Retina (tissue), 1 donor: ENCODE measurements around the gene VRK3.
"Not testable (repeated sequence)": the region's sequence is repeated elsewhere in the genome, so short reads cannot be mapped to it uniquely, and the experiment has no call there.

Experiments used
- DNase-seq: peaks from one replicate; pipeline ENCODE4 v3.0.0-alpha.2; 2016

The VRK3 gene

DNA sequence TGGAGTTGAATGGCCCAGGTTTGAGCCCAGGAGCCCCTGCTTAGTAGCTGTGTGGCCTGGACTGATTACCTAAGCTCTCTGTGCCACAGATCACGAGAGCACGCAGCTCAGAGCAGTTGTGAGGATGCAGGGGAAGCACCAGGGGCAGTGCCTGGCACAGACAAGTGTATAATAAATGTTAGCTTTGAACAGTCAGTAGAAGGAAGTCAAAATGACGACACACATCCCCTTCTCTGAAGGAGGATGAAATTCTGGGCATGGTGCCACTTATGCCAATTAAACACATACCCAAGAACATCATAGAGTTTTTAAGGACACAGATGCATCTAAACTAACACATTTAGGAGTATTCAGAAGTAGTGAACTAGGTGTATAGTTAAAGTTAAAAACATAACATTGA lies 39.3 kb downstream of the VRK3 start:
- DNase-seq: no peak

DNA sequence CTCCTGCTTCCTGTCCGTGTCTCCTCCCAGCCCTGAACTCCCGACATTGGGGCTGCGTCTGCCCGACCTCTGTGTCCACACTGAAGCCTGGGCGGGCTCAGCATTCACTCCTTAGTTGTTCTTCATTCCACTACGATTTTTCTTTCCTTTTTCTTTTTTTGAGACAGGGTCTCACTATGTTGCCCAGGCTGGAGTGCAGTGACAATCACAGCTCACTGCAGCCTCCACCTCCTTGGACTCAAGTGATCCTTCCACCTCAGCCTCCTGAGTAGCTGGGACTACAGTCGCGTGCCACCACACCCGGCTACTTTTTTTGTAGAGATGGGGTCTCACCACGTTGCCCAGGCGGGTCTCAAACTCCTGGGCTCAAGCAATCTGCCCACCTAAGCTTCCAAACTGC lies 40.7 kb downstream of the VRK3 start:
- no peak for DNase-seq

DNA sequence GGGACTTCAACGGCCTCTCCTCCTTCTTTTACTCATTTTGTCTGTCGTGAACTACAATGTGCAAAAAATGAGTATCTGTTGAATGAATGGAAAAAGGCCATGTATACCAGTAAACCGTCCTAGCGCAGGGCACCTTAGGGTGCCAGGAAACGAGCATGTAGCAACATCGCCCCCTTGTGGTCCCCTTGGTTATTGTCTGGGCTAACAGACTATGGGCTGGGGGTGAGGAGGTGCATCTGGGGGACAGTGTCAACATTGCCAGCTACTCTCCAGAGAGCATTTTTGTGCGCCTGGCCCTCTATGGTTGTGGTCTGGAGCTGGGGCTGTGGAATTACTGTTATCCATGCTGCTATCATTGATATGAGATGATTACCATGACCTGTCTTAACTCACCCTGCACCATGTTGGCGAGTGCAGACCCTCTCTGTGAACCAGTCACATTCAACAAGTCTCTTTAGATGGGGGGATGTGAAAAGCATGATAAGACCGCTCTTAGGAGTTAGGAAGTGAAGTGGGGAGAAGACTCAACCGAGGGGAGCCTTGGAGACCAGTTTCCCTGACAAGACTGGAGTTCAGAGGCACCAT lies 41.4 kb downstream of the VRK3 start:
- DNase-seq: peak; percentile 67

DNA sequence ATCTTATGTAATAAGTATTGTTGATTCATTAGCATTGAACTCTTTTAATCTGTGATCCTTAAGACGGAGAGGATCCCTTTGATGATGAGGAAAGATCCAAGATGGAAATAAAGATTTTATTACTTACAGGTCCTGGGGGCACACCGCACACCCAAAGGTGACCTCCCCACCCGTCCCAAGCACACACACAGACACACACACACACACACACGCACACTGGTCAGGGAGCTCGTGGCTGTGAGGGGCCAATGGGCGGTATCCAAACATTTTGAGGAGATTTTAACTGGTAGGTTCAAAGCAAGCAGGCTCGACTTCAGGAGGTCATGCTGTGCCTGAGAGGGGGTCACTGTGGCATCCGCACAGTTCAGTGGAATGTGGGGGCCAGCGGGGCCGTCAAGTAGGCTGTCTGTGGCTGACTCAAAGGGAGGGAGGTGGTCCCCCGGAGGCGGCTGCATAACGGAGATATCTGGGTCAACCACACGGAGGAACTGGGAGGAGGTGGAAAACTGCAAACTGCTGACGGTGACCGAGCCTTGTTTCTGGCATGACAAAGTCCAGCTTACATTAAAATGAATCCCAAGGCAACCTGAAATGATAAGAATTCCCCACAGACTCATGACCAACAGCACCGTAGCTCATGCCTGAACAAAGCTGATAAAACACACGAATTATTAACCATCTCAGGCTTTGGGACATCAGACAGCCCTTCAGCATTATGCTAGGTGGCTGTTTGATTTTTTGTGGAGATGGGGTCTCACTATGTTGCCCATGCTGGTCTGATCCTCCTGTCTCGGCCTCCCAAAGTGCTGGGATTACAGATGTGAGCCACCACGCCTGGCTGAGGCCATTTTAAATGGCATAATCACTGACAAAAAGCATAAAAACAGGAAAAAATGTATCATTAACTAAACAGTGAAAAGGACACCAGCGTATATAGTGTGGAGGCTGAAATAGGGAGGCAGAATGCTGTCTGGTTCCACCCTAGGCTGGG lies 43.3 kb downstream of the VRK3 start:
- peak; percentile 27 for DNase-seq

DNA sequence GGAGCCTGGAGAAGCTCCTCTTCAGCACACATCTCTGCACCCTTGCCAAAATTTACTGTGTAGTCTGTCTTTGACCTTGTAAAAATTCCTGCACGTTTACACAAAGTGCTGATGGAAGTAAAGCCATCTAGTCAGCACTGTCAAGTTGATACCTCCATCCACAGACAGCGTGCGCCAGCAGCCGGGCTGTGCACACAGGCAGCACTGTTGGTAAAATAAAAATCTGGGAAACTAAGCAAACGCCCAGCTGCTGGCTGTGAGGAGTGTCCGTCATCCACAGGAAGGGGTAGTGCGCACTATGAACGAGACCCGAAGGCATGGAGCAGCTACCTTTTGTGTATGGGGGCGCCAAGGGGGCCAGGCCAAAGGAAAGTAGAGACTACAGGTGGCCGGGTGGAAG lies 46.8 kb downstream of the VRK3 start:
- DNase-seq: no peak

DNA sequence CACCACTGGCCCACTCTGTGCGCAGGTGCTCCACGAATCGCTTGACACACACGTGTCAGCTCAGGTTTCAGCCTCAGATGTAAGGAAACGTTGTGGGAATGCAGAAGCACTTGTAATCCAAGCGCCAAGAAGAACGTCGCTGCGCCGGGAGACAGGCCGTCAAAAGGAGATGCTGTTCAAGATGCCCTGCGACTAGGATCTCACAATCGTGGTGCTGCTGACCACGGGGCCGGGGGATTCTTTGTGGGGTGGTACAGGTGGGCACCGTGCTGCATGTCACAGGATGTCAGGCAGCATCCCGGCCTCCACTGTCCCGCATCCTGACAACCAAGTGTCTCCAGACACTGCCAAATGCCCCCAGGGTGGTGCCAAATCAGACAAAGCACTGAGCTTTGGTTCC lies 47.3 kb downstream of the VRK3 start:
- no peak for DNase-seq

DNA sequence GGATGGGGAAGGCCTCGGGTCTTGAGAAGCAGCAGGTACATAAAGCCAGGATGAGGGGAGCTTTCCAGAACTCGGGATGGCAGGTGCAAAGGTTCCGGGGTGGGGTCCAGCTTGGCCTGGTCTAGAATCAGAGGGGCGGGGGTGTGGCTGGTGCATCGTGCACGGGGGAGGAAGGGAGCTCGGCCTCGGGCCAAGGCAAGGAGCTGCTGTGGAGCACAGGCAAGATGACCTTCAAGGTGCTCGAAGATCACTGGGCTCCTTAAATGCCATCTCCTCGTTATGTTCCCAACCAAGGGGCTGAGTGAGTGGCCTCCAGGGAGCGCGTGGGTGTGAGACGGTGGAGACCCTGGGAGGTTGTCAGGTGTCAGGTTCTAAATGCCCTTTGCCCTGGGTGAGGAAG lies 48.1 kb downstream of the VRK3 start:
- DNase-seq: no peak

DNA sequence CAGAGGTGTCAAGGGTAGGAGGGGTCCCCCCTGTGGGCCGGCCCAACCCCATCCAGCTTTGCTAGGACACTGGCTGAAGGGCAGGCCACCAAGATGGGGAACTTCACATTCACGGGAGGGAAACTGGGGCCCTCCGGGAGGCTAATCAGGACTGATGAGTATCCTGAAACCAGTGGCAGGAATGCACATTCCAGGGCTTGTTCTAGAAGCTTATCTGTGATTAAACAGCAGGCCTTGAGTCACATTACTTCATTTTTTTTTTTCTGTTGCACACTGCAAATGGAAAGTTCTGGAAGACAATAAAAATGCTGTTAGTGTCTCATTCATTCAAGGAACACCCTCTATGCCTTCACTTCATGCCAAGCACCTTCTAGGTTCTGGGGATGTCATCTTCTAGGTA lies 48.7 kb downstream of the VRK3 start:
- no peak for DNase-seq

DNA sequence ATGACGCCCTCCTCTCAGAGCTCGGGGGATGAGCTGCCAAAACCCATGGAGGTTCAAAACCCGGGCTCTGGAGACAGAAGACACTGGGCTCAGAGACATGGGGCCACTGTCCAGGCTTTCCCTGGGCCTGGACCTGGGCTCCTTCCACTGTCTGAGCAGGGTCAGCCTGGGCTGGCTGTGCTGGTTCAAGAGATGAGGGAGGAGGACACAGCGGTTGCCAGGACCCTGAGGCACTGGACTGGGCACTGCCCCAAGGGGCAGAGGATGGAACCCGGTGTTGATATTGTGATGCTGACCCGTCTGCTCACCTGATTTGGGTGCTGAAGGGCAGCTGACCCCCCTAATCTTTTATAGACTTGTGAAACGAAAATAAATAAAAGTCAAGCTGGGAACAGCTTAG lies 50.1 kb downstream of the VRK3 start:
- DNase-seq: no peak

DNA sequence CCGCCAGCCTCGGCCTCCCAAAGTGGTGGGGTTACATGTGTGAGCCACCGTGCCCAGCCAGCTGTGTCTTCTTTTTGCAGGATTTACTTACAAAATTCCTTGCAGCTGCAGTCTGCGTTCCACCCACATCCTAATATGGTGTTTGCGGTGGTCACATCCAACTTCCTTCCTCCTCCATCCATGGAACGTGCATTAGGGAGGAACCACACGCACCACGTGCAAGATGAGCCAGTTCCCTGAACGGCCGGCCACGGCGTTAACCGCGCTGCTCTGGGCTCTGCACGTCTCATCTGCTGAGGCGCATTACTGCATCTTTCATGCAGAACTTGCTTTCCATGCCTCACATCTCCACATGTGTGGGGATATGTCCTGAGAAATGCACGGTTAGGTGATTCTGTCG lies 51.2 kb downstream of the VRK3 start:
- DNase-seq: no peak

DNA sequence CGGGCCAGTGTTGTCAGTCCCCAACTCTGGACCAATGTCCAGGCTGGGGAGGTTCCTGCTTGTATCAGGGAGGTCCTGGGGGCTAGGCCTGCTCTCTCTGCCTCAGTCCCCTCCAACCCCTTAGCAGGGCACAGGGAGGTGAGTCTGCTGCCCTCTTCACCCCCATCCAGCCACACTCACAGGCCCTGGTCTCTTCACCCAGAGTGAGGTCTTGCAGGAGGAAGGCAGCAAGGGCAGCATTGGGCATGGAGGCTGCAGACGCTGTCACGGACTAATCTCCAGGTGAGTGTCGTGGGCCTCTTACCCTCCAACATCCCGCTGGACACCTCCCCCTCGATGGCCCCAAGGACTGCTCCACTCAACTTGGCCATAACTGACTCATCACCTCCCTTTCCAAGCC lies 52.3 kb downstream of the VRK3 start:
- DNase-seq: no peak

DNA sequence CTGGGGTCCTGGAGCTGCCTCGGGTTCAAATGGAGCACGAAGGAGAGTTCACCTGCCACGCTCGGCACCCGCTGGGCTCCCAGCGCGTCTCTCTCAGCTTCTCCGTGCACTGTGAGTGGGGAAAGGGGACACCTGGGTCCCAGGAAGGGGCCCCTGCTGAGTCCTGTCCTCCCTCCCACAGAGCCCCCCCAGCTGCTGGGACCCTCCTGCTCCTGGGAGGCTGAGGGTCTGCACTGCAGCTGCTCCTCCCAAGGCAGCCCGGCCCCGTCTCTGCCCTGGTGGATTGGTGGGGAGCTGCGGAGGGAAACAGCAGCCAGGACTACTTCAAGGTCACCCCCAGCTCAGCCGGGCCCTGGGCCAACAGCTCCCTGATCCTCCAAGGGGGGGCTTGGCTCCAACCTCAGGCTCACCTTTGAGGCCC lies 53.2 kb downstream of the VRK3 start:
- no peak for DNase-seq

DNA sequence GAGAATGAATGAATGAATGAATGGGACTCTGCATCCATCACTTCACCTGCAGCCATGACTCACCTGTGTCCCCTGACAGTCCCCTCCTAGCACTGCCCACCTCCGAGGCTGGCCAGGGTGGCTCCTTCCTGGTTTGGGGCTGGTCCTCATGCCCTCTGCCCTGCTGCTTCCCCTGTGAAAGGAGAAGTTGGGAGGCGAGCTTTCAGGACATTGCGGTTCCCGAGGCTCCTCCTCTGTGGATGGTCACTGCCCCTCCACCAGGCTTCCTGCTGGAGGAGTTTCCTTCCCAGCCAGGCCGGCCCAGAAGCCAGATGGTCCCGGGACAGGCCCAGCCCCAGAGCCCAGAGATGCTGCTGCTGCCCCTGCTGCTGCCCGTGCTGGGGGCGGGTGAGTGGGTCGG lies 55.8 kb downstream of the VRK3 start:
- not testable (repeated sequence) for DNase-seq

DNA sequence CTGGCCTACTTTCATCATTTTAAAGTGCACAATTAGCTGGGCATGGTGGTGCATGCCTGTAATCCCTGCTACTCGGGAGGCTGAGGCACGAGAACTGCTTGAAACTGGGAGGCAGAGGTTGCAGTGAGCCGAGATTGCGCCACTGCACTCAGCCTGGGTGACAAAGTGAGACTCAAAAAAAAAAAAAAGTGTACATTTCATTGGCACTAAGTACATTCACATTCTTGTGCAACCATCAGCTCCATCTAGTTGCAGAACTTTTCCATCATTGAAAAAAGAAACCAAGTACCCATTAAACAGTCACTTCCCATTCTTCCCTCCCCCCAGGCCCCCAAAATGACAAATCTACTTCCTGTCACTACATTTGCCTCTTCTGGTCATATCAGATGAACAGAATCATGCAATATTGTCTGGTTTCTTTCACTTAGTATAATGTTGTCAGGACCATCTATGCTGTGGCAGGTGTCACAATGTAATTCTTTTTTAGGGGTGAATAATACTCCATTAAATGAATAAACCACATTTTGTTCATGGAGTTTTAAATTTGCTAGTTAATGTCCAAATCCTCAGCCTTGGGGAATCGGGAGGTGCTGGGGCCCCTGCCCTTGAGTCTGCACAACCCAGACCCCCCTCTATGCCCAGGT lies 56.8 kb downstream of the VRK3 start:
- no peak for DNase-seq

DNA sequence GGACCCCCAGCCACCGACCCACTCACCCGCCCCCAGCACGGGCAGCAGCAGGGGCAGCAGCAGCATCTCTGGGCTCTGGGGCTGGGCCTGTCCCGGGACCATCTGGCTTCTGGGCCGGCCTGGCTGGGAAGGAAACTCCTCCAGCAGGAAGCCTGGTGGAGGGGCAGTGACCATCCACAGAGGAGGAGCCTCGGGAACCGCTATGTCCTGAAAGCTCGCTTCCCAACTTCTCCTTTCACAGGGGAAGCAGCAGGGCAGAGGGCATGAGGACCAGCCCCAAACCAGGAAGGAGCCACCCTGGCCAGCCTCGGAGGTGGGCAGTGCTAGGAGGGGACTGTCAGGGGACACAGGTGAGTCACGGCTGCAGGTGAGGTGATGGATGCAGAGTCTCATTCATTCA lies 64.2 kb downstream of the VRK3 start, which contains the start of gene SIGLEC11:
Gene SIGLEC11 (minus strand): TSS at position 193 of the 400 bp plus-strand sequence. CDS start 91 bp downstream, at position 102.
- not testable (repeated sequence) for DNase-seq

DNA sequence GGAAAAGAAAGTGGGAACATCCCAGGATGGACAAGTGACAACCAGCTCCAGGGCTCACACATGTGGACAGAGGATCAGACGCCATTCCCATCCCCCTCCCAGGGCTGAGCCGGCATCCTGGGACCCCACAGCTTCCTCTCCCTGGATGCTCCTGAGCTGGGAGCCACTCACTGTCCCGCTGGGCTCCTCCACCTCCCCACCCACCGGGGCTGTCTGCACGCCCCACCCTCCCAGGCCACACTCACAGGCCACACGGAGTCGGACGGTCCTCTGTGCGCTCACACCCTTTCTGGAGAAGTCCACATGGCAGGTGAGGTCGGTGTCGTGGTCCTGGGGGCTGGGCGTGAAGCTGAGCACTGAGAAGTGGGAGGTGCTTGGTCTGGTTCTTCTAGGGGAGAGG lies 65.3 kb downstream of the VRK3 start:
- DNase-seq: not testable (repeated sequence)

DNA sequence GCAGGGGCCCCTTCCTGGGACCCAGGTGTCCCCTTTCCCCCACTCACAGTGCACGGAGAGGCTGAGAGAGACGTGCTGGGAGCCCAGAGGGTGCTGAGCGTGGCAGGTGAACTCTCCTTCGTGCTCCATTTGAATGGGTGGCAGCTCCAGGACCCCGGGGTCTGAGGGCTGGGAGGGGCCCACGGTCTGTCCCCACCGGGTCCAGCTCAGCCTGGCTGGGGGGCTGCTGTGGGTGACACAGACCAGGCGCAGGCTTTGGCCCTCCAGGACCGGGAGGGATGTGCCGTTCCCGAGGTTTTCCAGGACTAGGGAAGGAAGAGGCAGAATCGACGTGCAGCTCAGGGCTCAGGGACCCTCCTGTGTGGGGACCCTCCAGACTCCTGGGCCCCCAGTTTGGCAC lies 66.6 kb downstream of the VRK3 start:
- not testable (repeated sequence) for DNase-seq

DNA sequence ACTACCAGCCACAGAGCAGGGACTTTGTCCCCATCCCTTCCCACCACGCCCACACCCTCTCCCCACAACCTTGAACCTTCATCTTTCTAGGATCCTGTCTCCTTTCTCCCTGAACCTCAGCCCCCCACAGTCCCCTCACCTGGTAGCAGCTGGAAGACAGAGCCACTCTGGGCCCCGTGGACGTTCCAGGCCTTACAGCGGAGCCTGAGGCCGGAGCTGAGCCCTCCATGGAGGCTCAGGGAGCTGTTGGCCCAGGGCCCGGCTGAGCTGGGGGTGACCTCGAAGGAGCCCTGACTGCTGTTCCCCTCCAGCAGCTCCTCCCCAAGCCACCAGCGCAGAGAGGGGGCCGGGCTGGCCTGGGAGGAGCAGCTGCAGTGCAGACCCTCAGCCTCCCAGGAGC lies 67.0 kb downstream of the VRK3 start:
- not testable (repeated sequence) for DNase-seq

DNA sequence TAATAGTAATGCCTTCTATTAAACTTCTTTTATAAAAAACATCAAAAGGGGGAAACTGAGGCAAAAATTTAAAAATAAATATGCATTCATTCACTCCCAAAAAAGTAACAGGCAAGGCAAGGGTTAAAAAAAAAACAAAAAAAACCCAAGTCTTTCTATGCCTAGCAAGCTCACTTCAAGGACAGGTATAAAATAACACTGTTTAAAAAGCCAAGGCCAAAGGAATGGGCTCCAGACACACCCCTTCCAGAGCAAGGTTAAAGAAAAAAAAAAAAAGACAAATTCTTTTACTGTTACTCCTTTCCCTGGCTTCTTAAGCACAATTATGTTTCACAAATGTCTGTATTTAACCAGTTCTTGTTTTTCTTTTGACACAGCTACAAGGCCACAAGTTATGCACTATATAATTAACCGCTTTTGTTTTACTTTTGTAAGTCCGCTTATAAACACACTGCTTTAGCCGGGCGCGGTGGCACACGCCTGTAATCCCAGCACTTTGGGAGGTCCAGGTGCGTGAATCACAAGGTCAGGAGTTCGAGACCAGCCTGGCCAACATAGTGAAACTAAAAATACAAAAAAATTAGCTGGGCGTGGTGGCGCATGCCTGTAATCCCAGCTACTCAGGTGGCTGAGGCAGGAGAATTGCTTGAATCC lies 67.8 kb downstream of the VRK3 start:
- DNase-seq: no peak

DNA sequence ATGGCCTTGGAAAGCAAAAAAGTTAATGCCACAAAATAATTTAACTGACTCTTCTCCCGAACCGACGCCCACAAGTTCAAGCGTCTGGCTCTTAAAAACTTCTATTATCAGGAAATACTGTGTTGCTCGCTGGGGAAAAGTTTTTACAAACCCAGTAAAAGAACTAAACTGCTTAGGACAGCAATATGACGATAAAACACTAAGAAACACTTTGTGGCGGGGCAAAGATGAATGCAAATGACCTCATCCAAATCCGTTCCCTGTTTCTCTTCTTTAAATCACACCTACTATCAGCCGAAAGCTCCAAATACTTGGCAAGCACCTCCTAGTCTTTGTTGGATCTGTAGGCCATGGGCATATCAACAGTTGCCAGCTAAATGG lies 69.1 kb downstream of the VRK3 start:
- DNase-seq: no peak

DNA sequence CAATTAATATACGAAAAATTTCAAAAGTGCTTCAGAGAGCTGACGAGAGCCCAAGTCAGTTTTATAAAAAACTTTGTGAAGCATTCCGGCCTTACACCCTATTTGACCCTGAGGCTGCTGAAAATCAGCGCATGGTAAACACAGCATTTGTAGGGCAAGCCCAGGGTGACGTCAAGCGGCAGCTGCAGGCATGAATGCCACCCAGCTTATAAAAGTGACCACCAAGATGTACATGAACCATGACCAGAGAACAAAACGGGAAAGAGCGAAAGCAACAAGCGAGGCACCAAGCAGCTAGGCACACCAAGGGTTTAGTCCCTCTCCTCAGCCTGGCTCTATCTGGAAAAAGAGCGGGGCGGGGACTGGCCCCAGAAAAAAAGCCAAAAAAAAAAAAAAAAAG lies 70.2 kb downstream of the VRK3 start:
- DNase-seq: no peak

DNA sequence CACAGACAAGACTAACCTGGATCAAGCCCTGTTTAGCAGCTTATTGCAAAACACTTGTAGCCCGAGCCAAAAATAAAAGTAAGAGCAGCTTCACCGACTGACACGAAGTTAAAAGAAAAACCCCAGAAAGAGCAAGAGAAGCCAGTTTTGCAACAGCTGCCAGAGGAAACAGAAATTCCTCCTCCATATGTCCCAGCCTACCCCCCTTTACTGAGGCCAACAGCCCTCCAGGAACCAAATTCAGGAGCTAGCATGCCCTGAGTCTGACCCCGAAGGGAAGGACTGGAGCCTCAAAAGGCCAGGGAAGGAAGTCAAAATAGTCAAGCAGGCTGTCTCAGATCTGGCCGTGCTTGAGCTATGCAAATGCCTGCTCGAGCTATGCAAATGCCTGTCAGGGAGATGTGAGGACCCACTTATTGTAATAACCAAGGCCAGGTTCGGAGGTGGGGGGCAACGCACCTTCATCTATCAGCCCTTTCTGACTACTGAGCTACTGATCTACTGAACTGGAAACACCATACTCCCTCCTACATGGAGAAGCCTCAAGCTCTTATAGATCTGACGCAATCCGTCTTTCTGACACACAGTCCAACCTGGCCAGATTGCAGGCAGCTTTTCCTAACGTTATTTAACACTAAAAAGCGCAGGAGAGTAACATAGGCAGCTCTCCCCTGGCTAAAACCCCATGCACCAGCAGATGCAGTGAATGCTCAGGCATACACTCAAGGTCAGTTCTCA lies 70.9 kb downstream of the VRK3 start:
- no peak for DNase-seq

DNA sequence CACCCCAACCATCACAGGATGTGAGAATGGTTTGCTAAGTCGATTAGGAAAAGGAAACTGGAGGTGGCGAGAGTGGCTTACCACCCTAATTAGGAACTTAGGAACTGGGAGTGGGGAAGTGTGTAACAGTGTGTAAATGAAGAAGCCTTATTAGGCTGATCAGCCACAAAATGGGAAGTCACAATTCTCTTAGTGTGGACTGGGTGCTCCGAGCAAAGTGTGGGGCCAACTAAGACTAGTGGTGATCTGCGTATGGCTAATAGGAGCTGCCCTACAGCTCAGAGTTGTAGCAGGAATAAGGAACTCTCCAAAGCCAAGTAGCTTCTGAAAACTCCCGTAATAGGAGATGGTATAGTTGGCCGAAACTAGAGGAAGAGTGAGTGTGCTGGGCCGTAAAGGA lies 71.8 kb downstream of the VRK3 start:
- DNase-seq: no peak
